ENCODE results near the gene RFC1.

RFC1 gene

GRCh38 chr4:39335566-39335965 is 30.6 kb downstream of the RFC1 start:
- TF ChIP-seq POLR2AphosphoS5 (IDR thresholded peaks at IDR 0.05; ENCODE audit: low read depth, low read length) (no peak), FOXP2 (optimal IDR thresholded peaks at IDR 0.05; ENCODE audit: borderline replicate concordance, extremely low read depth, extremely low read length, insufficient read depth) (no peak), SIN3A (IDR thresholded peaks at IDR 0.05; ENCODE audit: borderline replicate concordance, insufficient read depth, low read length) (no peak), TAF1 (IDR thresholded peaks at IDR 0.05; ENCODE audit: borderline replicate concordance, insufficient read depth, low read length) (no peak)
- TF ChIP-seq, protein P1, sequence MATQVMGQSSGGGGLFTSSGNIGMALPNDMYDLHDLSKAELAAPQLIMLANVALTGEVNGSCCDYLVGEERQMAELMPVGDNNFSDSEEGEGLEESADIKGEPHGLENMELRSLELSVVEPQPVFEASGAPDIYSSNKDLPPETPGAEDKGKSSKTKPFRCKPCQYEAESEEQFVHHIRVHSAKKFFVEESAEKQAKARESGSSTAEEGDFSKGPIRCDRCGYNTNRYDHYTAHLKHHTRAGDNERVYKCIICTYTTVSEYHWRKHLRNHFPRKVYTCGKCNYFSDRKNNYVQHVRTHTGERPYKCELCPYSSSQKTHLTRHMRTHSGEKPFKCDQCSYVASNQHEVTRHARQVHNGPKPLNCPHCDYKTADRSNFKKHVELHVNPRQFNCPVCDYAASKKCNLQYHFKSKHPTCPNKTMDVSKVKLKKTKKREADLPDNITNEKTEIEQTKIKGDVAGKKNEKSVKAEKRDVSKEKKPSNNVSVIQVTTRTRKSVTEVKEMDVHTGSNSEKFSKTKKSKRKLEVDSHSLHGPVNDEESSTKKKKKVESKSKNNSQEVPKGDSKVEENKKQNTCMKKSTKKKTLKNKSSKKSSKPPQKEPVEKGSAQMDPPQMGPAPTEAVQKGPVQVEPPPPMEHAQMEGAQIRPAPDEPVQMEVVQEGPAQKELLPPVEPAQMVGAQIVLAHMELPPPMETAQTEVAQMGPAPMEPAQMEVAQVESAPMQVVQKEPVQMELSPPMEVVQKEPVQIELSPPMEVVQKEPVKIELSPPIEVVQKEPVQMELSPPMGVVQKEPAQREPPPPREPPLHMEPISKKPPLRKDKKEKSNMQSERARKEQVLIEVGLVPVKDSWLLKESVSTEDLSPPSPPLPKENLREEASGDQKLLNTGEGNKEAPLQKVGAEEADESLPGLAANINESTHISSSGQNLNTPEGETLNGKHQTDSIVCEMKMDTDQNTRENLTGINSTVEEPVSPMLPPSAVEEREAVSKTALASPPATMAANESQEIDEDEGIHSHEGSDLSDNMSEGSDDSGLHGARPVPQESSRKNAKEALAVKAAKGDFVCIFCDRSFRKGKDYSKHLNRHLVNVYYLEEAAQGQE (IDR thresholded peaks at IDR 0.05; ENCODE audit: insufficient read depth in 1 of 2, low read depth in 2 of 2, low read length in 2 of 2): no peak

- no peak for TF ChIP-seq TAF1 (IDR thresholded peaks at IDR 0.05; ENCODE audit: borderline replicate concordance, insufficient read depth, low read length)
- no peak for TF ChIP-seq FOXP2 (optimal IDR thresholded peaks at IDR 0.05; ENCODE audit: borderline replicate concordance, extremely low read depth, extremely low read length, insufficient read depth)
- TF ChIP-seq POLR2AphosphoS5 (IDR thresholded peaks at IDR 0.05; ENCODE audit: low read depth, low read length): no peak
- TF ChIP-seq, protein P1 (IDR thresholded peaks at IDR 0.05; ENCODE audit: insufficient read depth in 1 of 2, low read depth in 2 of 2, low read length in 2 of 2): no peak
- TF ChIP-seq SIN3A (IDR thresholded peaks at IDR 0.05; ENCODE audit: borderline replicate concordance, insufficient read depth, low read length): no peak
Measured at GRCh38 chr4:39331191-39331590, 35.0 kb downstream of the RFC1 start.

GRCh38 chr4:39330353-39330752 is 35.8 kb downstream of the RFC1 start:
- TF ChIP-seq FOXP2 (optimal IDR thresholded peaks at IDR 0.05; ENCODE audit: borderline replicate concordance, extremely low read depth, extremely low read length, insufficient read depth): no peak
- TF ChIP-seq POLR2AphosphoS5 (IDR thresholded peaks at IDR 0.05; ENCODE audit: low read depth, low read length): no peak
- TF ChIP-seq SIN3A (IDR thresholded peaks at IDR 0.05; ENCODE audit: borderline replicate concordance, insufficient read depth, low read length): no peak
- TF ChIP-seq TAF1 (IDR thresholded peaks at IDR 0.05; ENCODE audit: borderline replicate concordance, insufficient read depth, low read length): no peak
- TF ChIP-seq, protein P1 (IDR thresholded peaks at IDR 0.05; ENCODE audit: insufficient read depth in 1 of 2, low read depth in 2 of 2, low read length in 2 of 2): no peak

DNA sequence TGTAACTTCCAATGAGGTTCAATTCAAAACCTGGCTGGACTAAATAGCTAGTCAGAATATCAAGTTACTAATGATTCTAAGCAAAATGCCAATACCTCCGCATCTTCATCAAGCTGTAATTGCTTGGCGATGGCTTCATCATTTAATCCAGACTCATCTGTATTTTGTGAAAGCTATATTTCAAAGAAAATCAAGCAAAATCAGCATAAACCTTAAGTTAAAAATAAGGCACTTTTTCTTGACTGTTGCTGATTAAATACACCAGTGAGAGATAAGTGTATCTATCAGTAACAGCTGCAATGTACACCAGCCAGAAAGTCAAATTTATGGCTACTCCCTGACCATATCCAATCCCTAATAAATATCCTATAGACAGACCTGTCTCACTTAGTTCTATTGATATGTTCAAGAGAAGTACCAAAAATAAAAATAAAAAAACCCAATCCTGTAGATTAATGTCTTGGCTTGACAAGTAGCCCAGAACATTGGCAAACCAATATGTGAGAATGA is 39.6 kb downstream of the RFC1 start:
- TF ChIP-seq, protein P1 (IDR thresholded peaks at IDR 0.05; ENCODE audit: insufficient read depth in 1 of 2, low read depth in 2 of 2, low read length in 2 of 2): no peak
- TF ChIP-seq POLR2AphosphoS5 (IDR thresholded peaks at IDR 0.05; ENCODE audit: low read depth, low read length) (no peak), SIN3A (IDR thresholded peaks at IDR 0.05; ENCODE audit: borderline replicate concordance, insufficient read depth, low read length) (no peak), TAF1 (IDR thresholded peaks at IDR 0.05; ENCODE audit: borderline replicate concordance, insufficient read depth, low read length) (no peak), FOXP2 (optimal IDR thresholded peaks at IDR 0.05; ENCODE audit: borderline replicate concordance, extremely low read depth, extremely low read length, insufficient read depth) (no peak)
